Memory B cell (primary cell): Measurements from ENCODE around the gene EMD.

Source experiments
- ATAC-seq: fragments of 150-1000 bp; cut with Tn5 transposase; 2 replicates; pipeline ENCODE4 v1.10.0; 2021; ENCODE audit warnings: low read depth, mild to moderate bottlenecking, moderate library complexity
- DNase-seq, 2 donors: peaks; one replicate each; pipeline ENCODE4 v3.0.0; 2022; ENCODE audit warnings: low spot score in 2 of 2
- H3K27ac Mint-ChIP-seq: one replicate; pipeline ENCODE4 v1.8.0; 2022; ENCODE audit warnings: mild to moderate bottlenecking, moderate library complexity, mixed read lengths
- H3K27me3 Mint-ChIP-seq: one replicate; pipeline ENCODE4 v1.8.0; 2022; ENCODE audit warnings: mixed read lengths
- H3K36me3 Mint-ChIP-seq: one replicate; pipeline ENCODE4 v1.8.0; 2022; ENCODE audit warnings: mild to moderate bottlenecking, mixed read lengths
- H3K4me1 Mint-ChIP-seq: one replicate; pipeline ENCODE4 v1.8.0; 2022; ENCODE audit warnings: mixed read lengths
- H3K4me3 Mint-ChIP-seq: one replicate; pipeline ENCODE4 v1.8.0; 2022; ENCODE audit warnings: mild to moderate bottlenecking, moderate library complexity, mixed read lengths
- H3K9me3 Mint-ChIP-seq: one replicate; pipeline ENCODE4 v1.8.0; 2022; ENCODE audit warnings: mixed read lengths

Gene EMD

DNA sequence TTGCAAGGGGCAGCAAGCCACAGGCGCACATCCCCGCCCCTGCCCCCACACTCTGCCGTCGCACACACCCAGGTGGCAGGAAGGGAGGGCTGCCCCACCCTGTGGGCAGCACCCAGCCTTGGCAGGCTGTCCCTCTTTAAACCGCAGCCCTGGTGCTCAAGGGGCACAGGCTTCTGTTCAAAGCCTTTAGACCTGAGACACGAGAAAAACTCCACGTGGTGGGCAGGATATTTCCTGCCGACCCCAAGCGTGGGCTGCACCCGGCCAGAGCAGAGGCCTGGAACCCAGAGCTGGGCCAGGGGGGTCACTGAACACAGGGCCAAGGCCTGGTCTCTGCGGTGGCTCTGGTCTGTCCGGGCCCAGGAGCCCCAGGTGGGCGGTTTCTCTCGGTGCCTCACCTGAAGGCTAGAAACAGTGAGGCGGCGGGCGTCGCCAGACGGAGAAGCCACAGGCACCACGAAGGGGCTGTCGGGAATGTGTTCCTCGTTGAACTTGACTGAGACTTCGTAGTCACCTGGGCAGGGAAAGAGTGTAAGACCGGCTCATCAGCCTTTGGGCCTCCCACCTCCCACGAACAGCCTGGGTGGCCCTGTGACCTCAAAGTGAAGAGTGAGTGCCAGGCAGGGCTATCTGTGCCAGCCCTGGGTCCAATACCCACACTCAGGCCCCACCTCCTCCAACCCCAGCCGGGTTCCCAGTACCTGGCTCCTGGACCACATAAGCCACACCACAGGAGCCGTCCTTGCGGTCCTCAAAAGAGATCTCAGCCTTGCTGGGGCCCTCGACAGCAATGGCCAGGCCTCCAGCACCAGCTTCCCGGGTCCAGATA lies 27.7 kb upstream of the EMD start:
- ATAC-seq (peak; percentile 67), DNase-seq (no peak)
- no peaks in the 10 kb centered on the region for H3K9me3 Mint-ChIP-seq
- no peaks in the 10 kb centered on the region for H3K27me3 Mint-ChIP-seq
- H3K27ac Mint-ChIP-seq: peak overlapping the region; percentile 77
- H3K36me3 Mint-ChIP-seq: peaks cover 2% of the 10 kb centered on the region
- peak overlapping the region; percentile 62 for H3K4me3 Mint-ChIP-seq
- H3K4me1 Mint-ChIP-seq: peaks cover 14% of the 10 kb centered on the region

DNA sequence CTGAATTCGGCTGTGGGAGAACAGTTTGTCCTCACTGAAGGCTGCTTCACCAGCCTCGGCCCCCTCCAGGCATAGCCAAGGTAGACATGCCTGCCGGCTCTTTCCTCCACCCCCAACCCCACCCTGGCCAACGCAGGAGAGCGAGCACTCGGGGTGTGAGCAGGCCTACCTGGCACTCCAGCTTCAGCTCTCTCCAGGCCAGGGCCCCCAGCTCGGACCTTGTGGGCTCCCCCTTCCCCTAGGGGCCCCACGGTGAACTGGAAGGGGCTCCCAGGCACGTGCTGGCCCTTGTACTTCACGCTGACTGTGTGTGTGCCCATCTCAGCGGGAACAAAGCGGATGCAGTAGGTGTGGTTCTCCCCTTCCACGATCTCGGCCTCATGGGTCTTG lies 27.1 kb upstream of the EMD start:
- Mint-ChIP-seq H3K9me3 (no peaks in the 10 kb centered on the region), H3K27me3 (no peaks in the 10 kb centered on the region), H3K27ac (peak overlapping the region; percentile 77), H3K36me3 (peaks cover 3% of the 10 kb centered on the region), H3K4me3 (no peak overlapping the region), H3K4me1 (peaks cover 13% of the 10 kb centered on the region)
- DNase-seq (no peak), ATAC-seq (no peak)

DNA sequence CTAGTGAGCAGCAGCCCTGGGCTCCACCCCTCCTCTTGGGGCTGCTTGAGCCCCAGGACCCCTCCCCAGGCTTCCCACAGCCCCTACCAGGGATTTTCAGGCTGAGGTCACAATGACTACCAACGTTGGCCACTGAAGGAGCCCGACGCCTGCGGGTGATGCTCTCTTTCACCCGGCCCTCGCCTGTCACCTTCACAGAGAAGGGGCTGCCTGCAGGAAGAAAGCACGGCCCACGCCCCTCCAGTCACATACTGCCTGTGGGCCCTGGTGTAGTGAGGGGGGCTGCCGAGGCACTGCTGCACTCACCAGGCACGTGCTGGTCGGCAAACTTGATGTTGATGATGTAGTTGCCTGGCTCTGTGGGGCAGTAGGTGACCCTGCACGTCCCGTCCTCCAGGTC lies 26.6 kb upstream of the EMD start:
- H3K4me1 Mint-ChIP-seq: peaks cover 9% of the 10 kb centered on the region
- no peak overlapping the region for H3K4me3 Mint-ChIP-seq
- H3K27ac Mint-ChIP-seq: peak overlapping the region; percentile 77

DNA sequence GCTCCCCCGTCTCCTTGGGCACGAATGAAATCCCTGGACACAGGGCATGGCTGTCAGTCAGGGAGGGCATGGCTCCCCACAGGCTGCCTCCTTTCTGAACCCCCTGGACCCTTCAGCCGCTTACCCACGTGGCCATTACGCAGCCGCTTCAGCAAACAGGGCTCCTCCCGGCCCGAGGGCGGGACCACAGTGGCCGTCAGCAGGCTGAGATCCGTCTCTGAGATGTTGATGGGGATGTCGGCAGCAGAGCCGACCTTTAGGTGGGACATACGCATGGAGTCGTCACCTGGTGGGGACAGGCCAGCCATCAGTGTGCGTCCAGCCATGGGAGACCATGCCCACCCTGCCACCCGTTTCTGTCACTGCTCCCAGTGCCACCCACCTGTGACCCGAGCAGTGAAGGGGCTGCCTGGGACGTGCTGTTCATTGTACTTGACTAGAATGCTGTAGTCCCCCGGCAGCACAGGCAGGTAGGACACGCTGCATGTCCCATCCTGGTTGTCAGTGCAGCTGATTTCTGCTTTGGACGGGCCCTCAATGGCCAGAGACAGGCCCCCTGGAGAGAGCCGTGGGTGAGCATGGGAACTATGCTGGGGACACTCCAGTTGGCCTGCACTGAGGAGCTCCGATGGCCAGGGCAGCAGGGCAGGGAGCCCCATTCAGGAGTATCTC lies 25.8 kb upstream of the EMD start:
- H3K36me3 Mint-ChIP-seq: peaks cover 4% of the 10 kb centered on the region
- H3K9me3 Mint-ChIP-seq: no peaks in the 10 kb centered on the region
- peaks cover 5% of the 10 kb centered on the region for H3K4me1 Mint-ChIP-seq
- H3K27ac Mint-ChIP-seq: no peak overlapping the region
- H3K27me3 Mint-ChIP-seq: no peaks in the 10 kb centered on the region
- no peak overlapping the region for H3K4me3 Mint-ChIP-seq
- no peak for ATAC-seq
- no peak for DNase-seq

More for the DNA sequence above, 26.6 kb upstream of the EMD start:
- H3K27me3 Mint-ChIP-seq: no peaks in the 10 kb centered on the region
- peaks cover 4% of the 10 kb centered on the region for H3K36me3 Mint-ChIP-seq
- H3K9me3 Mint-ChIP-seq: no peaks in the 10 kb centered on the region
- DNase-seq: no peak
- ATAC-seq: no peak

DNA sequence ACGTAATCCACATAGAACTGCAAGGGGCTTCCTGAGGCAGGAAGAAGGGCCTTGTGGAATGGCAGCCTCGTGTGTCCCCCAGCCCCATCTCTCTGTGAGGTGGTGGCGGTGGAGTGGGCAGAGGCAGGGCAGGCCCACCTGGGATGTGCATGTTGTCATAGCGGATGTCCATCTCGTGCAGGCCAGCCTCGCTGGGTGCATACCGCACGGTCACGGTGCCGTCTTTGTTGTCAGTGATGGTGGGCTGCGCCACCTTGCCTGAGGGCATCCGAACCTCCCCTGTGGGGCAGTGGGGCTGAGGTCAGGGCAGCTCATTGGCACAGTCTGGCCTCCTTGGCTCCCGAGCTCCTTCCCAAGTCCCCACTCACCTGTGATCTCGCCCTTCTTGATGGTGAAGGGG lies 25.1 kb upstream of the EMD start:
- no peak overlapping the region for H3K27ac Mint-ChIP-seq
- no peak overlapping the region for H3K4me3 Mint-ChIP-seq
- H3K4me1 Mint-ChIP-seq: peaks cover 5% of the 10 kb centered on the region
- no peaks in the 10 kb centered on the region for H3K9me3 Mint-ChIP-seq
- H3K36me3 Mint-ChIP-seq: peaks cover 9% of the 10 kb centered on the region
- ATAC-seq: no peak
- no peak for DNase-seq
- H3K27me3 Mint-ChIP-seq: no peaks in the 10 kb centered on the region

DNA sequence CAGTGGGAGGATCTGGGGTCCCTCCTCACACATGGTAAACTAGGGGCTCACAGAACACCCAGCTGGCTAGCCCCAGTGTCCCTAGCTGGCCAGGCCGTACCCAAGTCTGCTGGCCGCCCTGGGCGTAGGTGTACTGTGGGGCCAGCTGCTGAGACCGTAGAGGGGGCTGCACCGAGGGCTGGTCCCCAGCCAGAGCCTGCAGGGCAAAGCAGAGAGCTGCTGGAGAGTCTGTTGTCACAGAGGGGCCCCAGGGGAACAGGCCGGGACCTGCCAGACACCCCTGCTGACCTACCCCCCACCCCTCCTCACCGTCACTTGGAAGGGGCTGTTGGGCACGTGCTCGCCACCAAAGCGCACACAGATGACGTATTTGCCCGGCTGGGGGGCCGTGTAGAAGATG lies 24.6 kb upstream of the EMD start:
- no peaks in the 10 kb centered on the region for H3K9me3 Mint-ChIP-seq
- no peak overlapping the region for H3K4me3 Mint-ChIP-seq
- no peak for ATAC-seq
- H3K36me3 Mint-ChIP-seq: peaks cover 9% of the 10 kb centered on the region
- no peaks in the 10 kb centered on the region for H3K27me3 Mint-ChIP-seq
- peaks cover 5% of the 10 kb centered on the region for H3K4me1 Mint-ChIP-seq
- H3K27ac Mint-ChIP-seq: no peak overlapping the region
- no peak for DNase-seq

DNA sequence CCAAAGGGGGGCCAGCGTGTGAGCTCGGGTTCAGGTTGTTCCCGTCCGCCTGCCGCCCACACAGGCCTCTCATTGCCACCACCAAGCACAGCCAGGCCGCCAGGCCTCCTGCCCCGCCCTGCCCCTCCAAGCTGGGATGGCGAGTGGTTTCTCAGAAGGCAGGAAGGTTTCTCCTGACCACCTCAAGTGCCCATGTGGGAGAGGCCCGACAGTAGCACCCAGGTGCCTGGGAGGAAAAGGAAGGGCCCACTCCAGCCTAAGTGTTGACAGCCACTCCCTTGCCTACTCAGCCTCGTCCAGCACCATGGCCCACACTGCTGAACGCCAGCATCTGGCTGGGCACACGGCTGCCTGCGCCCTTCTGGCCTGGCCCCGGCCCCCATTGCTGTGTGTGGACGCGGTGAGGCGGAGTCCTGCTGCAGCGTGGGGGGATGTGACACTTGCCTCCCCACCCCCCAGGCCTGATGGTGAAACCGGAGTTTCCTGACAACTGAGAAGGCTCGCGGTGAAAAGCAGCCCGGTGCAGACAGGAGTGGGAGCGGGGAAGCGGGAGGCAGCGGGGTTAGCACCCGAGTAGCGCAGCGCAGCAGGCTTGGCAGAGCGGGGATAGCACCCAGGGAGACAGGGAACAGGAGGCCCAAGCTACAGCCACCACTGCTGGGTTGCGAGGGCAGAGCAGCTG lies 23.9 kb upstream of the EMD start:
- H3K4me3 Mint-ChIP-seq: no peak overlapping the region
- no peaks in the 10 kb centered on the region for H3K27me3 Mint-ChIP-seq
- peaks cover 9% of the 10 kb centered on the region for H3K36me3 Mint-ChIP-seq
- DNase-seq: no peak
- H3K9me3 Mint-ChIP-seq: no peaks in the 10 kb centered on the region
- H3K27ac Mint-ChIP-seq: no peak overlapping the region
- H3K4me1 Mint-ChIP-seq: peaks cover 5% of the 10 kb centered on the region
- ATAC-seq: no peak

DNA sequence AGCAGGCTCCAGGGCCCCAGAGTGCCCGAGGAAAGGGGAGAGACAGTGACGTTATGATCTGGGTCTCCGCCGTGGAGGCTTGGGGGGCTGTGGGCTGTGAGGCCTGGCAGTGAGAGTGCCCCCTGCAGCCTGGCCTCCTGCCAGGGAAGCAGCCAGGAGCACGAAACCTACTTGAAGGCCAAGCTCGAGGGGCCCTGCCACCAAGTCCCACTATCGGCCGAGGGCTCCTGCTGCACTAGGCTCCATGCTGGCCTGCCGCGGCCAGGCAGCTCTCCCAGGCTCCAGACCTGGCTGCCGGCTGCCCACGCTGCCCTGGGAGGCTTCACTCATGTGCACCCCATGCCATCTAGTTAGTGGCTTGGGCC lies 23.3 kb upstream of the EMD start:
- DNase-seq (no peak), ATAC-seq (no peak)
- no peaks in the 10 kb centered on the region for H3K9me3 Mint-ChIP-seq
- H3K27ac Mint-ChIP-seq: no peak overlapping the region
- no peak overlapping the region for H3K4me3 Mint-ChIP-seq
- peaks cover 10% of the 10 kb centered on the region for H3K36me3 Mint-ChIP-seq
- no peaks in the 10 kb centered on the region for H3K27me3 Mint-ChIP-seq
- H3K4me1 Mint-ChIP-seq: peaks cover 4% of the 10 kb centered on the region

DNA sequence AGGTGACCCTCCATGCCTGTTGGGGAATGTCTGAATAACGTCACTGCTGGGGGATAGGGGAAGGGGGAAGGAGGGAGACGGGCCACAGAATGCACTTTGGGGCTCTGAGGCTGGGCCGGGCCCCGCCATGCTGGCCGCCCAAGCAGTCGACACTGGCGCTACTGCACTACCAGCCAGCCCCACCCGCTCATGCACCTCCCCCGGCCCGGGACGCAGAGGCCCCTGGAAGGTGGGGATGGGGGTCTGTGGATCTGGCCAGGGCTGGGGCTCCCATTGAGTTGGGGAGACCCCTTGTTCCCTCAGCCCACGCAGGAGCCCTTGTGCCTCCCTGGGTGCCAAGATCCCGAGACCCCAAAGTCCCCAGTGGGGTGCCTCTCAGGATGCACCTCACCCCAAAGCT lies 22.5 kb upstream of the EMD start:
- Mint-ChIP-seq H3K9me3 (no peaks in the 10 kb centered on the region), H3K4me1 (peaks cover 1% of the 10 kb centered on the region), H3K4me3 (no peak overlapping the region), H3K27me3 (no peaks in the 10 kb centered on the region), H3K27ac (no peak overlapping the region), H3K36me3 (peaks cover 10% of the 10 kb centered on the region)
- DNase-seq (no peak), ATAC-seq (no peak)

DNA sequence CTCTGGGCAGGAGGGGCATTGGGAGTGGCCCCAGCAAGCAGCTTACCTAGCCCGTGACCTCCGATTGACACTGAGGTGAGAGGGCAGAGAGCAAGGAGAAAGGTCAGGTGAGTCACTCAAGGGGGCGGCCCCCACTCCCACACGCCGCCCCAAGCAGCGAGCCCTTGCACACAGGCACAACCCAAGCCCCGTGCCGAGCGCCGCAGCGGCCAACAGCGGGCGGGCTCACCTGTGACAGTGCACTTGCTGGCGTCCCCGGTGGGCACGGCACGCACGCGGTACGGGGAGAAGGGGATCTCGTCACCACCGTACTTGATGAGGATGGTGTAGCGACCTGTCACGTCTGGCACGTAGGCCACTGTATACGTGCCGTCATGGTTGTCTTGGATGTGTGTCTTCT lies 21.9 kb upstream of the EMD start:
- no peaks in the 10 kb centered on the region for H3K27me3 Mint-ChIP-seq
- ATAC-seq (no peak), DNase-seq (no peak)
- no peak overlapping the region for H3K27ac Mint-ChIP-seq
- no peaks in the 10 kb centered on the region for H3K4me1 Mint-ChIP-seq
- H3K36me3 Mint-ChIP-seq: peaks cover 10% of the 10 kb centered on the region
- no peak overlapping the region for H3K4me3 Mint-ChIP-seq
- no peaks in the 10 kb centered on the region for H3K9me3 Mint-ChIP-seq

DNA sequence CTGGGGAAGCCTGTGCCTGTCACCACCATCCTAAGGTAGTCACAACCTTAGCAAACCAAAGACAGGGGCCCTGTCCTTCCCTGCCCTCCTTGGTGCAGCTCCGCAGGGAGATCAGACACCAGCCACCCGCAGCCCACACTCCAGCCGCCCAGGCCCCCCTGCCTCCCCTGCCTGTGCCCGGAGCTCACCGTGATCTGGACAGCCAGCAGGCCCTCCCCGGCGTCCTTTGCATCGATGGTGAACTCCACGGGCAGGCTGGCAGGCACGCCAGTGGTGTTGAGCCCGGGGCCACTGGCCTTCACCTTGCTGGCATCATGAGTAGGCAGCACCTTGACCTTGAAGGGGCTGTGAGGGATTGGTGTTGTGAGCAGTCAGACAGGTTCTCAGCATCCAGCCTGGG lies 21.1 kb upstream of the EMD start:
- DNase-seq (no peak), ATAC-seq (no peak)
- Mint-ChIP-seq H3K4me3 (no peak overlapping the region), H3K36me3 (peaks cover 10% of the 10 kb centered on the region), H3K27ac (no peak overlapping the region), H3K4me1 (no peaks in the 10 kb centered on the region), H3K9me3 (no peaks in the 10 kb centered on the region), H3K27me3 (no peaks in the 10 kb centered on the region)

DNA sequence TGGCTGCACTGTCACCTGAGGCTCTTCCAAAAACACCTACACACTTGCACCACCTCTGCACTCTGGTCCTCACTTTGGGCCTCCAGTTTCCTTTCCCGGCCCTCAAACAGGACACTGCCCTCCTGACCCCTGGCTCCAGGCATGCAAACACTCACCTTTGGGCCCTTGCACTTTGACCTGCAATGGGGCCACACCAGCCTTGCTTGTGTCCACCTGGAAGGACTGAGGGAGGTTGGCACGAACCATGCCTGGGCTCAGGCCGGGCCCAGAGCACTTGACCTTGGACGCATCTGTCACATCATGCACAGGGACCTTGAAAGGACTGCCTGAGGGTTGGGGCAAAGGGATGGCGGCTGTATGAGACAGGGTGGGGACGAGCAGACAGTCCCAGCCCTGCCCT lies 20.3 kb upstream of the EMD start:
- Mint-ChIP-seq H3K27ac (peak overlapping the region; percentile 62), H3K4me1 (no peaks in the 10 kb centered on the region), H3K36me3 (peaks cover 13% of the 10 kb centered on the region), H3K4me3 (no peak overlapping the region), H3K9me3 (no peaks in the 10 kb centered on the region), H3K27me3 (no peaks in the 10 kb centered on the region)
- ATAC-seq: no peak
- no peak for DNase-seq

DNA sequence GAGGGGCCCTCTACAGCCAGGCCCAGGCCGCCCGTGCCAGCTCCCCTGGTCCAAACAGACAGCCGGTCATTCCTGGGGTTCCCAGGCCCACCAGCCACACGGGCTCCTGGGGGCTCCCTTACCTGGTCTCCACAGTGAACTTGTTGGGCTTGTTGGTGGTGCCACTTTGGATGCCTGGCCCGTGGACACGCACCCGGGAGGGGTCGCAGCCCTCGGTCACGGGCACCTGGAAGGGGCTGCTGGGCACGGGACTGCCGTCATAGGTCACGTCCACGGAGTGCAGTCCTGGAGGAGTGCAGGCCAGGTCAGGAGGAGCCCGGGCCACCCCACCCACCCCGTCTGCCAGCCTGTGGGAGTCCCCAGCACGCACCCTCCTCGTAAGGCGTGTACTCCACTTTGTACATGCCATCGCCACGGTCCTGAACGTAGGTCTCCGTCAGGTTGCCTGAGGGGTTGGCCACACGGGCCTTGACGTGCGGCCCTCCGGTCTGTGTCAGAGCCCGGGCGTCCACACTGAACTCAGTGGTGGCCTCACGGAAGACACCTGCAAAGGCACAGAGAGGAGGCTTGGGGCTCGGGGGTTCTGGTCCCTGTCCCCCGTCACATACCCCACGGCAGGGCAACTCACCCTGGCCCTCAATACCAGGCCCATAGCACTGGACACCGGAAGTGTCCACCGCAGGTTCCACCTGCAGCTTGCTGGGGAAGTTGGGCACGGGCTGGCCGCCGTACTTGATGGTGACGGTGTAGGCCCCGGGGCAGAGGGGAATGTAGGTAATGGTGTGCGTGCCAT lies 19.5 kb upstream of the EMD start:
- H3K27me3 Mint-ChIP-seq: no peaks in the 10 kb centered on the region
- H3K4me3 Mint-ChIP-seq: no peak overlapping the region
- no peak overlapping the region for H3K27ac Mint-ChIP-seq
- DNase-seq (no peak), ATAC-seq (no peak)
- H3K4me1 Mint-ChIP-seq: no peaks in the 10 kb centered on the region
- H3K36me3 Mint-ChIP-seq: peaks cover 13% of the 10 kb centered on the region
- H3K9me3 Mint-ChIP-seq: no peaks in the 10 kb centered on the region

DNA sequence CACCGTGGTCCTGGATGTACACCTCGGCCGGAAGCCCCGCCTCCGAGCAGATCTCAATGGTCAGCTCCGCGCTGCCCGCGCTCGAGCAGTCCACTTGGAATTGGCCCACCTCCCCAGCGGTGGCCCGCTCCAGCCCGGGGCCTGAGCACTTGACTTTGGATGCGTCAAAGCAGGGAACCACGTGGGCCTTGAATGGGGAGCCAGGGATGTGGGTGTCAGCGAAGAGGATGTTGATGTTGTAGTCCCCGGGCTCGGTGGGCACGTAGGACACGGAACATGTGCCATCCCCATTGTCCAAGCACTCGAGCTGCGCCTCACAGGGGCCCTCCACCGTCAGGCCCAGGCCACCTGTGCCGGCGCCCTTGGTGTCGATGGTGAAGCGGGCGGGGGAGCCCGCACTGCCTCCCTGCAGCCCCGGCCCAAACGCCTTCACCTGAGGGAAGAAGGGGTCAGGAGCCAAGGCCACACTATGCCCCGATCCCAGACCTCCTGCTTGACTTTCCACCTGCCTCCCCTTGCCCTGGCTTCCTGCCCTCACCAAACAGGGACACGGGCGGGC lies 18.9 kb upstream of the EMD start:
- H3K36me3 Mint-ChIP-seq: peaks cover 13% of the 10 kb centered on the region
- no peak overlapping the region for H3K27ac Mint-ChIP-seq
- ATAC-seq (no peak), DNase-seq (no peak)
- H3K4me3 Mint-ChIP-seq: no peak overlapping the region
- H3K4me1 Mint-ChIP-seq: no peaks in the 10 kb centered on the region
- no peaks in the 10 kb centered on the region for H3K9me3 Mint-ChIP-seq
- H3K27me3 Mint-ChIP-seq: no peaks in the 10 kb centered on the region
